Measurements from ENCODE around the gene PRAC1.

PRAC1 gene

GRCh38 chr17:48751733-48752398 is 29.5 kb upstream of the PRAC1 start:
- H3K4me3 ChIP-seq (ENCODE audit: low read length): no peak overlapping the region
- TF ChIP-seq ZNF274 (IDR thresholded peaks at IDR 0.05; ENCODE audit: low read depth, low read length): no peak

- no peak for TF ChIP-seq ZNF274 (IDR thresholded peaks at IDR 0.05; ENCODE audit: low read depth, low read length)
- H3K4me3 ChIP-seq (ENCODE audit: low read length): no peak overlapping the region
Measured at GRCh38 chr17:48751172-48751571, 28.9 kb upstream of the PRAC1 start.

GRCh38 chr17:48749621-48750553 is 27.6 kb upstream of the PRAC1 start:
- no peak overlapping the region for H3K4me3 ChIP-seq (ENCODE audit: low read length)
- TF ChIP-seq ZNF274 (IDR thresholded peaks at IDR 0.05; ENCODE audit: low read depth, low read length): no peak

- H3K4me3 ChIP-seq (ENCODE audit: low read length): no peak overlapping the region
- TF ChIP-seq ZNF274 (IDR thresholded peaks at IDR 0.05; ENCODE audit: low read depth, low read length): no peak
Measured at GRCh38 chr17:48748718-48749566, 26.6 kb upstream of the PRAC1 start.

GRCh38 chr17:48747445-48748363 is 25.4 kb upstream of the PRAC1 start:
- no peak overlapping the region for H3K4me3 ChIP-seq (ENCODE audit: low read length)

GRCh38 chr17:48746916-48747444 is 24.7 kb upstream of the PRAC1 start:
- no peak overlapping the region for H3K4me3 ChIP-seq (ENCODE audit: low read length)
- TF ChIP-seq ZNF274 (IDR thresholded peaks at IDR 0.05; ENCODE audit: low read depth, low read length): no peak

More at GRCh38 chr17:48747445-48748363, 25.4 kb upstream of the PRAC1 start:
- TF ChIP-seq ZNF274 (IDR thresholded peaks at IDR 0.05; ENCODE audit: low read depth, low read length): no peak

- TF ChIP-seq ZNF274 (IDR thresholded peaks at IDR 0.05; ENCODE audit: low read depth, low read length): no peak
- no peak overlapping the region for H3K4me3 ChIP-seq (ENCODE audit: low read length)
Measured at GRCh38 chr17:48745381-48746275, 23.3 kb upstream of the PRAC1 start.

GRCh38 chr17:48740537-48740936 is 18.2 kb upstream of the PRAC1 start:
- no peak for TF ChIP-seq ZNF274 (IDR thresholded peaks at IDR 0.05; ENCODE audit: low read depth, low read length)

GRCh38 chr17:48738803-48739526 is 16.6 kb upstream of the PRAC1 start:
- TF ChIP-seq ZNF274 (IDR thresholded peaks at IDR 0.05; ENCODE audit: low read depth, low read length): no peak
- no peak overlapping the region for H3K4me3 ChIP-seq (ENCODE audit: low read length)

More at GRCh38 chr17:48740537-48740936, 18.2 kb upstream of the PRAC1 start:
- H3K4me3 ChIP-seq (ENCODE audit: low read length): no peak overlapping the region

- no peak overlapping the region for H3K4me3 ChIP-seq (ENCODE audit: low read length)
- TF ChIP-seq ZNF274 (IDR thresholded peaks at IDR 0.05; ENCODE audit: low read depth, low read length): no peak
Measured at GRCh38 chr17:48738424-48738802, 16.1 kb upstream of the PRAC1 start.

- no peak for TF ChIP-seq ZNF274 (IDR thresholded peaks at IDR 0.05; ENCODE audit: low read depth, low read length)
- H3K4me3 ChIP-seq (ENCODE audit: low read length): no peak overlapping the region
Measured at GRCh38 chr17:48737330-48738043, 15.2 kb upstream of the PRAC1 start.
